Lower leg skin (tissue), 3 donors: ENCODE results near the gene CH25H.

Source experiments
- POLR2A ChIP-seq, 2 donors: fragments of 450-650 bp; IDR thresholded peaks; one replicate each; pipeline ENCODE4 v1.6.1; 2016 to 2017; ENCODE audit warnings: antibody characterized with exemption in 2 of 2, mild to moderate bottlenecking in 1 of 2, moderate library complexity in 1 of 2
- TF ChIP-seq, protein P1 (sequence below), 3 donors: fragments of 450-650 bp; IDR thresholded peaks; one replicate each; pipeline ENCODE4 v1.5.1; 2016; ENCODE audit warnings: antibody characterized with exemption in 3 of 3, mild to moderate bottlenecking in 3 of 3, moderate library complexity in 2 of 3

DNA sequence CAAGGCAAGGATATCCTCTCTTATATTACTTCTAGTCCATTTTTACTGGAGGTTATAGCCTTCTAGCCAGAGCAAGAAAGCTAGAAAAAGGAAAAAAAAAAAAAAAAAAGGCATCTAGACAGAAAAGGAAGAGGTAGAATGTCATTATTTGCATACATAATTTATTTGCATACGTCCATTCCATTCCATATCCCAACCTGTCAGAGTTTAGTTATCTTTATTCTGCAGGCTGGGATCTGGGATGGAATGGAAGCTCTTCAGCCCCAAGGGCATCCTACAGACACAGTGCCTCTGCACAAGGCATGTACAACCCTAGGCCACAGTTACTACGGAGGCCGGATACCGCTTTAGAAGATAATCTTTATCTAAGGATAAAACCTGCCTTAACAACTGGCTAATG, 9.6 kb downstream of the CH25H start:
- no peak for TF ChIP-seq POLR2A (IDR thresholded peaks at IDR 0.05)
- TF ChIP-seq, protein P1, sequence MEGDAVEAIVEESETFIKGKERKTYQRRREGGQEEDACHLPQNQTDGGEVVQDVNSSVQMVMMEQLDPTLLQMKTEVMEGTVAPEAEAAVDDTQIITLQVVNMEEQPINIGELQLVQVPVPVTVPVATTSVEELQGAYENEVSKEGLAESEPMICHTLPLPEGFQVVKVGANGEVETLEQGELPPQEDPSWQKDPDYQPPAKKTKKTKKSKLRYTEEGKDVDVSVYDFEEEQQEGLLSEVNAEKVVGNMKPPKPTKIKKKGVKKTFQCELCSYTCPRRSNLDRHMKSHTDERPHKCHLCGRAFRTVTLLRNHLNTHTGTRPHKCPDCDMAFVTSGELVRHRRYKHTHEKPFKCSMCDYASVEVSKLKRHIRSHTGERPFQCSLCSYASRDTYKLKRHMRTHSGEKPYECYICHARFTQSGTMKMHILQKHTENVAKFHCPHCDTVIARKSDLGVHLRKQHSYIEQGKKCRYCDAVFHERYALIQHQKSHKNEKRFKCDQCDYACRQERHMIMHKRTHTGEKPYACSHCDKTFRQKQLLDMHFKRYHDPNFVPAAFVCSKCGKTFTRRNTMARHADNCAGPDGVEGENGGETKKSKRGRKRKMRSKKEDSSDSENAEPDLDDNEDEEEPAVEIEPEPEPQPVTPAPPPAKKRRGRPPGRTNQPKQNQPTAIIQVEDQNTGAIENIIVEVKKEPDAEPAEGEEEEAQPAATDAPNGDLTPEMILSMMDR (IDR thresholded peaks at IDR 0.05) = no peak
